Stimulated activated CD8-positive, alpha-beta memory T cell treated with anti-CD3 and anti-CD28 coated beads, Interleukin-12 subunit alpha, Interleukin-12 subunit beta, amount 100 ng/mL, for 1 hour (primary cell): Measurements from ENCODE around the gene NIFK.
"Not testable (repeated sequence)": the region's sequence is repeated elsewhere in the genome, so short reads cannot be mapped to it uniquely, and the experiment has no call there.

Experiments used
- DNase-seq: peaks from one replicate; pipeline ENCODE4 v3.0.0-alpha.2; 2020; ENCODE audit warnings: low read depth

The NIFK gene

GRCh38 chr2:121694398-121695170 lies 42.1 kb downstream of the NIFK start:
- no peak for DNase-seq

GRCh38 chr2:121690572-121690971 lies 46.1 kb downstream of the NIFK start:
- not testable (repeated sequence) for DNase-seq

- DNase-seq, result no peak
Observed at GRCh38 chr2:121690095-121690494, 46.6 kb downstream of the NIFK start.

- DNase-seq, result no peak
Observed at GRCh38 chr2:121689356-121689755, 47.3 kb downstream of the NIFK start.

GRCh38 chr2:121688820-121689219 lies 47.9 kb downstream of the NIFK start:
- no peak for DNase-seq

GRCh38 chr2:121686902-121687301 lies 49.8 kb downstream of the NIFK start:
- DNase-seq, result no peak

- no peak for DNase-seq
Observed at GRCh38 chr2:121686218-121686617, 50.5 kb downstream of the NIFK start.

- DNase-seq, result no peak
Observed at GRCh38 chr2:121682396-121683298, 54.0 kb downstream of the NIFK start.

GRCh38 chr2:121677855-121678254 lies 58.8 kb downstream of the NIFK start:
- DNase-seq, result no peak
